Measurements from ENCODE around the gene PTGFRN.

The PTGFRN gene

GRCh38 chr1:116902723-116903383 is 6.9 kb upstream of the PTGFRN start:
- no peak for TF ChIP-seq GABPA (IDR thresholded peaks at IDR 0.05; ENCODE audit: low read depth)
- TF ChIP-seq REST (IDR thresholded peaks at IDR 0.05; ENCODE audit: insufficient replicate concordance, low read depth) = no peak
- no peak for TF ChIP-seq POLR2AphosphoS5 (IDR thresholded peaks at IDR 0.05; ENCODE audit: low read depth)
- TF ChIP-seq SPI1 (IDR thresholded peaks at IDR 0.05; ENCODE audit: borderline replicate concordance, low read depth) = no peak
- no peak overlapping the region for H3K27ac ChIP-seq (replicated peaks)
- no peak overlapping the region for H3K4me3 ChIP-seq (replicated peaks; ENCODE audit: insufficient read depth, low read length)
- H3K27me3 ChIP-seq (ENCODE audit: insufficient read depth, poor library complexity, severe bottlenecking) = no peaks in the 10 kb centered on the region
- no peak for DNase-seq (ENCODE audit: low read depth in 1 of 2, low spot score in 1 of 2)

DNA sequence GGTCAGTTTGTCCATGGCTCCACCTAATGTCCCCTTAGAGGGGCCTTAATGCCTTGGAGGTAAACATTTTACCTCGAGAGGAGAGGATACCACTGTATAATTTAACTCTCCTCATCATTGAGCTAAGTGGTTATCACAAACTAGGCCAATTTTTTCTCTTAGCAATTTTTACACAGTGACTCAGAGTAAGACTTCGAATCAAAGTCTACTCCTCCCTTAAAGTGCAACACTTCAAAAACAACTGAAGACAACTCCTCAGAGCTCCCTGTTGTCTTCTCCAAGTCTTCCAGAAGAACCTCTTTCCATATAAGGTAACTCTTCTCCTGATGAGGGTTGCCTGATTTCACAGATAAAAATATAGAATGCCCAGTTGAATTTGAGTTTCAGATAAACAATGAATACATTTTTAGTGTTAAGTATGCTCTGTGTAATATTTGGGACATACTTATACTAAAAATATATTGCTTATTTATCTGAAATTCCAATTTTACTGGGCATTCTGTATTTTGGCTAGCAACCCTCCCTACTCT is 4.9 kb upstream of the PTGFRN start:
- Histone ChIP-seq H3K27me3 (ENCODE audit: insufficient read depth, poor library complexity, severe bottlenecking) (no peaks in the 10 kb centered on the region), H3K4me3 (replicated peaks; ENCODE audit: insufficient read depth, low read length) (no peak overlapping the region), H3K27ac (replicated peaks) (no peak overlapping the region)
- DNase-seq (ENCODE audit: low read depth in 1 of 2, low spot score in 1 of 2) = no peak
- TF ChIP-seq CTCF (IDR thresholded peaks at IDR 0.05; ENCODE audit: insufficient read depth, low read length) = no peak
- TF ChIP-seq REST (IDR thresholded peaks at IDR 0.05; ENCODE audit: insufficient replicate concordance, low read depth) = no peak
- no peak for TF ChIP-seq POLR2AphosphoS5 (IDR thresholded peaks at IDR 0.05; ENCODE audit: low read depth)
- TF ChIP-seq GABPA (IDR thresholded peaks at IDR 0.05; ENCODE audit: low read depth) = no peak
- TF ChIP-seq SPI1 (IDR thresholded peaks at IDR 0.05; ENCODE audit: borderline replicate concordance, low read depth) = no peak

GRCh38 chr1:116906812-116907211 is 2.9 kb upstream of the PTGFRN start:
- TF ChIP-seq REST (IDR thresholded peaks at IDR 0.05; ENCODE audit: insufficient replicate concordance, low read depth) (no peak), POLR2AphosphoS5 (IDR thresholded peaks at IDR 0.05; ENCODE audit: low read depth) (no peak), GABPA (IDR thresholded peaks at IDR 0.05; ENCODE audit: low read depth) (no peak), CTCF (IDR thresholded peaks at IDR 0.05; ENCODE audit: insufficient read depth, low read length) (no peak), SPI1 (IDR thresholded peaks at IDR 0.05; ENCODE audit: borderline replicate concordance, low read depth) (no peak)
- Histone ChIP-seq H3K27me3 (ENCODE audit: insufficient read depth, poor library complexity, severe bottlenecking) (no peaks in the 10 kb centered on the region), H3K4me3 (replicated peaks; ENCODE audit: insufficient read depth, low read length) (no peak overlapping the region), H3K27ac (replicated peaks) (no peak overlapping the region)
- DNase-seq (ENCODE audit: low read depth in 1 of 2, low spot score in 1 of 2) = no peak
